ENCODE results near the gene VSIR. TPM values are rescaled to one million over a fixed set of nuclear protein-coding genes. Genes with fewer than 3 reads are reported as not detected.

The VSIR gene
- total and polyA plus RNA-seq, 12 donors = 36.6 to 112 (median 69.0) TPM

- WGBS, 2 donors = 88 to 92% methylated on average over 13 of the region's 13 CpGs
- Histone ChIP-seq H3K27ac (no peak overlapping the region), H3K9me3 (no peaks in the 10 kb centered on the region), H3K36me3 (peaks cover 0 to 20% (median 0%) of the 10 kb centered on the region in 9 donors), H3K4me1 (peaks cover 0 to 24% (median 0%) of the 10 kb centered on the region in 9 donors), H3K4me3 (no peak overlapping the region), H3K27me3 (peaks cover 0 to 15% (median 0%) of the 10 kb centered on the region in 7 donors)
- ATAC-seq (no peak), DNase-seq (no peak)
- intact Hi-C loops (cut with DNase I) = loop anchor here in 8 of 10 donors (5.0 to 10.0 kb wide), 5 partner anchors 425 to 498 kb away; partner anchors contain the start of gene SLC29A3 (in 4 of the 8)
- TF ChIP-seq CTCF (IDR thresholded peaks at IDR 0.05) = no peak
Measured at GRCh38 chr10:71810048-71810750, 36.9 kb upstream of the VSIR start.

- H3K36me3 ChIP-seq = peaks cover 0 to 15% (median 0%) of the 10 kb centered on the region in 9 donors
- H3K27me3 ChIP-seq = peaks cover 0 to 15% (median 0%) of the 10 kb centered on the region in 7 donors
- DNase-seq (no peak), ATAC-seq (no peak)
- H3K9me3 ChIP-seq = no peaks in the 10 kb centered on the region
- 91 to 93% methylated on average over 25 of the region's 25 CpGs for WGBS, 2 donors
- intact Hi-C loops (cut with DNase I) = loop anchor here in 9 of 10 donors (5.0 to 10.0 kb wide), 6 partner anchors 415 to 497 kb away; partner anchors contain the start of genes SLC29A3 (in 4 of the 9) and CDH23 (in 1 of the 9)
- H3K4me1 ChIP-seq = peaks cover 0 to 24% (median 0%) of the 10 kb centered on the region in 9 donors
- no peak overlapping the region for H3K27ac ChIP-seq
- no peak overlapping the region for H3K4me3 ChIP-seq
- TF ChIP-seq CTCF (IDR thresholded peaks at IDR 0.05) = no peak
Measured at GRCh38 chr10:71809628-71810027, 36.3 kb upstream of the VSIR start.

DNA sequence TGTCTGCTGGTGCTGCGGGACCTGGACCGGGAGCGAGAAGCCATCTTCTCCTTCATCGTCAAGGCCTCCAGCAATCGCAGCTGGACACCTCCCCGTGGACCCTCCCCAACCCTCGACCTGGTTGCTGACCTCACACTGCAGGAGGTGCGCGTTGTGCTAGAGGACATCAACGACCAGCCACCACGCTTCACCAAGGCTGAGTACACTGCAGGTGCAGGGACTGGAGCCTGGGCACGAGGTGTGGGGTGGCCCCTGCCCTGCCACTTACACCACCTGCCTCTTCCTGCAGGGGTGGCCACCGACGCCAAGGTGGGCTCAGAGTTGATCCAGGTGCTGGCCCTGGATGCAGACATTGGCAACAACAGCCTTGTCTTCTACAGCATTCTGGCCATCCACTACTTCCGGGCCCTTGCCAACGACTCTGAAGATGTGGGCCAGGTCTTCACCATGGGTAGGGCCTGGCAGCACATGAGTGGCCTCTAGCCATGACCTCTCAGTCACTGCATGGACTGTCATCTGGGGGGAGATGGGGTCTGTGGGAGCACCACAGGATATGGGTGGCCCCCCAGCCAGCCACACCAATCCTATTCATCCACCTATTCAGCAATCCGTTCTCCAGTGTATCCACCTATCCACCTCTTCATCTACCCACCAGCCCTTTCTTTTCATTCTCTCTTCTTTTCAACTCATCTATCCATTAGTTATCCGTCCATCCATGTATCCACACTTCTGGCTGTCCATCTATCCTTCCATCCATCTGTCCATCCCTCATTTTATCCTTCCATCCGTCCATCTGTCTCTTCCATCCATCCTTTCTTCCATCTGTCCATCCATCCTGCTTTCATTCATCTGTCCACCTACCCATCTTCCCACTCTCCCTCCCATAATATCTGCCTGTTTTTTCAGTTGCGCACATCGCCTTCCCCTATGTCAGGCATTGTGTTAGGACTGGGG lies 34.5 kb upstream of the VSIR start:
- no peak for DNase-seq
- Histone ChIP-seq H3K4me3 (no peak overlapping the region), H3K9me3 (no peaks in the 10 kb centered on the region), H3K4me1 (peaks cover 0 to 25% (median 0%) of the 10 kb centered on the region in 9 donors), H3K36me3 (peaks cover 0 to 4% (median 0%) of the 10 kb centered on the region in 9 donors), H3K27ac (no peak overlapping the region), H3K27me3 (peaks cover 0 to 15% (median 0%) of the 10 kb centered on the region in 7 donors)
- WGBS, 2 donors = 94 to 95% methylated on average over 21 of the region's 21 CpGs
- intact Hi-C loops (cut with DNase I) = loop anchor here in 2 of 10 donors (5.0 to 10.0 kb wide), 2 partner anchors 413 to 426 kb away; partner anchors contain the start of gene CDH23 (in 1 of the 2)
- ATAC-seq = no peak
- TF ChIP-seq CTCF (IDR thresholded peaks at IDR 0.05) = no peak
